ENCODE results near the gene DHRSX.

- TF ChIP-seq SUZ12 (IDR thresholded peaks at IDR 0.05; ENCODE audit: extremely low read depth, insufficient read depth, insufficient read length) (no peak), ZNF274 (IDR thresholded peaks at IDR 0.05; ENCODE audit: low read depth, low read length) (no peak)
These were observed at the start of gene DHRSX, which contains the start of gene ZBED1 for GRCh38 chrX:2500803-2501558.
